Uterus (tissue), 2 donors: Measurements from ENCODE around the gene COBLL1.

ENCODE experiments used
- CTCF ChIP-seq, 4 experiments: fragments of 200-600 bp in 2 of 4; fragments of 450-650 bp in 2 of 4; sonication (generic) in 2 of 4; IDR thresholded peaks; one replicate each; pipeline ENCODE4 v1.5.1; 2016 to 2019; ENCODE audit warnings: antibody characterized with exemption in 4 of 4, mild to moderate bottlenecking in 2 of 4, moderate library complexity in 1 of 4
- POLR2A ChIP-seq, 2 donors: fragments of 450-650 bp; IDR thresholded peaks; one replicate each; pipeline ENCODE4 v1.6.1; 2016; ENCODE audit warnings: antibody characterized with exemption in 2 of 2, mild to moderate bottlenecking in 1 of 2, moderate library complexity in 1 of 2

GRCh38 chr2:164694275-164694695, 147.3 kb downstream of the COBLL1 start:
- TF ChIP-seq CTCF (IDR thresholded peaks at IDR 0.05), result no peak
- TF ChIP-seq POLR2A (IDR thresholded peaks at IDR 0.05), result no peak
